IPS DF 19.7 (cell line): ENCODE data around the gene RUNX1.
"Not testable (repeated sequence)": the region's sequence is repeated elsewhere in the genome, so short reads cannot be mapped to it uniquely, and the experiment has no call there.

Experiments
- DNase-seq: peaks from one replicate; pipeline ENCODE4 v3.0.0-alpha.2; 2013; ENCODE audit warnings: low read depth, low spot score

The RUNX1 gene

DNA sequence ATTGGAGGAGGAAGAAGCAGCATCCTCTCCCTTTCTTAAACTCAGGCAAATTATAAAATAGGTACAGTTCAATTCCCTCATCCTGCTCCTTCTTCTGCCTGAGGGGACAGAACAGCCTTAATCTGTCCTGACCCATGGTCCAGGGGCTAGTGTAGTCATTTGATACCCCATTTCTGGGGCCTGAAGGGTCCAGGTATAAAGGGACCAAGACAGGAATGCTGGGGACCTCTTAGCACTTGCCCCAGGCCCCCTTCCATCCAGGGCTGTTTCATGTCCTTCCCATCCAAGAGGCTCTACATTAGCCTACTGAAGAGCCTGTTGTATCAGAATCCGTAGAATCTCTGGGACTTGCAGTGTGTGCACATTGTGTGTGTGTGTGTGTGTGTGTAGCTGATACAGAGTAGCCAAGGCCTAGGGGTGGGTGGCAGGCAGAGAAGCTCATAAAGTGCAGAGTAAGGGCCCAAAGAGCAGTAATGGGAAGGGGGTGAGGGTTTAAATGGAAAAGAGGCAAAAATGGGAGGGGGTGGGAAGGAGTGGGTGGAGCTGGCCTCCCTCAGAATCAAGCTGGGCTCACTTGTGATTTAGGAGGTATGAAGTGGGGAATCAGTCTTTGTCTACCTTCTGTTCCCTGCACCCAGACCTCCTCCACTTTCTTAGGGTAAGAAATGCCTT, 32.4 kb downstream of the RUNX1 start:
- DNase-seq, result no peak

DNA sequence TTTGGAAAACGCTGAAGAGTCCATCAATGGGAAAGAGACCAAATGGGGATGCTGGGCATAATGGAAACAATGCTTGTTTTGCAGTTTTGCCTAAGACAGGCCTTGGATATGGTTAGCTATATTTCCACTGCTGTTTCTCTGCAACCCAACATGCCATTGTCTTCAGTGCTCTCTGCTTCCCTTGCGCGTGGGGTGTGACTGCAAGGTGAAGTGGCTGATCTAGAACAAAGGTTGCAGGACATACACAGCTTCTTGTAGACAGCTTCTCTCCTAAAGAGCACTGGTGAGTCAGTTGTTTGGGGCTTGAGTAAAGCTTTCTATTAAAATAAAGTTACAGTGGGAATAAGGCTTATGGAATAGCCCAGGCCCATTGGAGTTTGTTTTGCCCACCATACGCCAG, 33.0 kb downstream of the RUNX1 start:
- no peak for DNase-seq

DNA sequence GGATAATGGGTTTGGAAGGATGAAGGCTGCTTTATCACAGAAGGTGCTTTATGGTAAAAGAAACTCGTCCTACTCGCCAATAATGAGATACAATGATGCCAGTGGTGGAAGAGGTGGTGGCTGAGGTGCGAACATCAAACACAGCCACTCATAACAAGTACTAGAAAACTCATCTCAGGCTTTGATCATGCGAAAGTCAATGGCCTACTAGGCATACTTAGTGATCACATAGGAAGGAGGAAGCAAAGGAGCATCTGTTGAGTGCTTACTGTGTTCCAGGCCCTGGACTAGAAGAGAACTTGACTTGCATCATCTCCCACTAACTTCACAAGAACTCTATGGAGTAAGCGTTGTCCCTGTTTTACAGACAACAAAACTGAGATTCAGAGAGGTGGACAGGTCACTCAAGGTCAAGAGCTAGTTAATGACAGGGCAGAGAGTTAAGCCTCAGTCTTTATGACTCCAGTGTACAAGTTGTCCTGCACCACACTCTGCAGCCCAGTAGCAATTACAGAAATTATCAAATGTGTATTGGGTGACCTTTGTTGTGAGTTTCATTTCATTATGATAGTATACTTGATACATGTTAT, 33.6 kb downstream of the RUNX1 start:
- DNase-seq, result no peak

DNA sequence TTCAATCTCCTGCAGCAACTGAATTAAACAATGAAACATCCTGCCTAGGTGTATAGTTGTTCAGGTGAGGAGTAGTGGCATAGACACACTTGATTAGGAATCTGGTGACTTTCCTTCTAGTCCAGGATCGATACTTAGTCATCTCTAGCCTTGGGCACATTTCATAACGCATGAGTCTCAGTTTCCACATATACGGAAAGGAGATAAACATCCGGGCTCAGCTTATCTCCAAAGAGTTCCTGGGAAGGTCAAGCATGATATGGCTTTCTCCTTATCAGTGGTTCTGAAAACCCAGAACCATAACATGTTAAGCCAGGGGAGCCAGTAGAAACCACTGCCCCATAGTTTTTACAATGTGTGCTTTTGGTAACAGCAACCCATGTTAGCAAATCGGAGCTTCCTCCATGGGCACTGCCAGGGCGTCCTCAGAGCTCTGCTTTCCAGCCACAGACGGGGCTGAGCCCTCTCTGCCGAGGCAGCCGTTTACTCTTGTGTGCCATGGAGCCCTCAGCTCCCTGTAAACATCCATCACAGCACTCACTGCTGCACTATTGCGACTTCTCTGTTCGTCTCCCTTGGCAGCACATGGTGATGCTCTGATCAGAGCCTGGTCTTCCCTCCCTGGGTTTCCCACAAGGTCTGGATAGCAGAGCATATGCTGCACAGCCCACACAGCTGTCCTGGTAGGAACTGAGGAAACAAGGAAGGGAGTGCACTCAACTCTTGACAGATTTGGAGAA, 34.6 kb downstream of the RUNX1 start:
- DNase-seq, result no peak

DNA sequence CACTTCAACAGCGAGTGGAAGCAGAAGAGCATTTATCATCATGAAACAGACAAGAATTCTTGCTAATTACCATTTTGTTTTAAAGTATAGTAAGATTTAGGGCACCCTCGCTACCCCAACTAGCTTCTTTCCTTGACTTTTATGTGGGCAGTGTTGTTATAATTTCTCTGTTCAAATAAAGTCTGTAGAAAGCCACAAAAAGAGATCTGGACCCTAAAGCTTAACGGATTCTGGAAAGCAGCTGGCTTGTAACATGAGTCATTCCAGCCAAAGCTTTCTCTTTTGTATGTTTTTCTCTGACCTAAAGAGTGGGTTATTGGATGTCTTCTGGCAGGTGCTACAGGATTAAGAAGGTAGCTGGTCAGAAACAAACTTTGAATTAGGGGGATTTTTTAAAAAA, 37.4 kb downstream of the RUNX1 start:
- DNase-seq, result no peak

DNA sequence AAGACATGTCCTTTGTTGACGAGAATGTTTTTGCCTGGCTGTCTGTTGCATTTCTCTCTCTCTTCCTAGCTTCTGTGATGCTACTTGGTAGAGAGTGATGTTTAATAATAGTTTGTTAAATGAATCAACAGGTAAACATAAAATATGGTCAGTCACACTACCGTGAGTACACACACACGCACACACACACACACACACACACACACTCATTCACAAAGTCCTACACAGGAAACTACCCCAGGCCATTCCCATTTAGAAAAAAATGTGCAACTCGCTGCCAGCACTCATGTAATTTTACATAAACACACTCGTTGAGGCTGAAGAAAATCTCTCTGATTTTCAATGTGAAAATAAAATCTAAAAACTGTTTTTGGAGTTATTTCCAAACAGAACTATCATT, 38.7 kb downstream of the RUNX1 start:
- no peak for DNase-seq

DNA sequence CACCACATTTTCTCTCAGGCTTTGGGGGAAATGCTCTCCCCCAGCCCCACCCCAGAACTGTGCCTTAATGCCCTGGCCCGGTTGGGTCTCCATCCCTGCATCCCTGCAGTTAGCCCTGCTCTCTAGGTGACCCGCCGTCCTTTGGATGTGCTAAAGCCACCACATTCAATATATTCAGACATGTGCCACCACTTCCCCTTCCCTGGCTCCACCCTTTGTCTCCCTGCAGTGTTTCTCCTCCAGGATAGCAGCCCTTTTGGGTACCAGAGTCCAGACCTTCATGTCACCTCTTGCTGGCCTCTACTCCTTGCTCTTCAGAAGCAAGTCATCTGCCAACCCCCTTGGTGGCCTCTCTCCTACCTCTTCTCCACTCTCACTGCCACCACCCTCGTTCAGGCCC, 41.8 kb downstream of the RUNX1 start:
- no peak for DNase-seq

DNA sequence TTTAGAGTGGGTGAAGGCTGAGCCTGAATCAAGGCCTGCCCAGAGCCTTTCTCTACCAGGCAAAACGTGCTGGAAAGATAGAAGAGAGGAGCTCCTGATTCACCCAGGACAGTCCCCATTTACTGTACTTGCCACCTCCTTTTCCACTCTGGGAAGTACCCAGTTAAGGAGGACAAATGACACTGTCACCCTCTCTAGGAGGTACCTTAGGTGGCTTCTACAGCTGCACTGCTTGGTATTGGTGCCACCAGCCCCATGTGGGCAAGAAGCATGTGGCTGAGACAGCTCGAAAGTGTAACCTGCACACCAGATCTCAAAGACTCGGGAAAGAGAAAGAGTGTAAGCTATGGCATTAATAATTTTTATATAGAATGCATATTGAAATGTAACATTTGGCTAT, 42.3 kb downstream of the RUNX1 start:
- no peak for DNase-seq

DNA sequence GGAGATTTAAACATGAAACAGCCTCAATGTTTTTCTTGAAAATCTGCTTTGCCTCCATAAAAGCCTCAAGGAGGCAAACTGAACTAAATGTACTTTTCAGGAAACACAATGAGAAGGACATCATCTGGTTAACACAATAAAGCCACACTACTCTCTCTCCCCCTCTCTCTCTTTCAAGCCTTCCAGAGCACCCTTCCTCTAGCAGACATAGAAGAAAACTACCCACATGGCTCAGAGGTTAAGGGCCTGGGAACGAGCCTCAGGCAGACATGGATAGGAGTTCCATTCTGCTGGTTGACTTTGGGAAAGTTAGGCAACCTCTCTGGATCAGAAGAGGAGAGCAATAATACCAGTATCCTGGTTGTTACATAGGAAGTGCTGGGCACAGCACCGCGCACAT, 42.9 kb downstream of the RUNX1 start:
- no peak for DNase-seq

DNA sequence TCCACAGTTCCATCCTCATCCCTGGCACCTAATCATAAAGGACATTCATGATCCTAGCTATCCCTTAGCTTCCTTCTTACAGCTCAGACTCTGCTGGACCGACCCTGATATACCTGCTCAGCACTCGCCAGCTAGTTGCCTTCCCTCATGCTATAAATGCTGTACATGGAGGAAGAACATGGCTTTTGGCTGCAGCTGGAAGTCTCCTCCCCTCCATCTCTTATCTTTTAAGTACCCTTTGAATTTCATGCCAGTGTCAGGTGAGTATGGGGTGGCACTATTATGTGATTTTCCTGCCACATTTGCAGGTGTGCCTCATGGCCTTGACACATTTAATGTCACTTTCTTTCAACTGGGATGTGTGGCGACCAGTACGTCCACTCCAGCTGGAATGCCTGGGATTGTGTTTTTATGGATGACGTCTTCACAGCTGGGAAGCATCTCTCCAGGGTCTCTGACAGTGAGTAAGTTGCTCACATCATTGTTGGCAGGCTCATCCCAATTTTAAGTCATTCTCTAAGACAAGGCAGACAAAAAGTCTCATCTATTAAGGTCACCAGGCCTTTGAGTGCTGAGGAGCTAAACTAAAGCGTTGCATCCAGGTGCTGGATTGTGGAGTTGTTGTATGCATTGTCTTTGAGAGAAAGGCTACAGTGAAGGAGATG, 43.4 kb downstream of the RUNX1 start:
- no peak for DNase-seq

DNA sequence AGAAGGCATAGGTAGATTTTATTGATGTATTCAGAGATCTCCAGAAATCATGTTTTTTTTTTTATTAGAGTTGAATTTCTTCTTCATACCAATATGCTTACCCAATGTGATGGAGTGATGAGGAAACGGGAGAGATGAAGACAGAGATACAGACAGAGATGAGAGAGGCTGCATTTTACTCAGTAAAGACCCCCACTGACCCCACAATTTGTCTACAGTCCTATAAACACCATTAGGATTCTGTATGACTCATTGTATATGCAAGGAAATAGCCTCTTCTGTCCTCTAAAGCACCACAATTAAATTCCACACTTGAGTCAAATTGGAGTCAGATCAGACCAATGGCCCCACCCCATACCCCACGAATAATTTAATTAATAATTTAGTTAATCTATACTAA, 44.0 kb downstream of the RUNX1 start:
- DNase-seq, result no peak

DNA sequence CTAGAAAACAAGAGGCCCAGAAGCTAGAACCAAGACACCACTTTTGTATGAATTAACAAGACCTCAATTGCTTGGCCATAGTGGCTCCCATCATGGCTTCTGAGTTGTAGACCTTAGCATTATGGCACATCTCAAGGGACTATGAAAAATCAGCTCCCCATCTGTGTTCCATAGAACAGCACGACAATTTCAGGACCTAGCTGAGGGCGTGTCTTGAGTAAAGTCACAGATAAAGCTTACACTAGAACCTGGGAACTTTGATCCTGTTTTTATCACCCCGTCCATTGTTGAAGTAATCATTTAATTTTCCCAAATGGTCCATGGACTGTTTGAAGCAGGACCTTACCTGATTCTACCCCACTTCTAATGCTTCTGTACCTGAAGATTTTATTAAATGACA, 44.8 kb downstream of the RUNX1 start:
- DNase-seq, result no peak

DNA sequence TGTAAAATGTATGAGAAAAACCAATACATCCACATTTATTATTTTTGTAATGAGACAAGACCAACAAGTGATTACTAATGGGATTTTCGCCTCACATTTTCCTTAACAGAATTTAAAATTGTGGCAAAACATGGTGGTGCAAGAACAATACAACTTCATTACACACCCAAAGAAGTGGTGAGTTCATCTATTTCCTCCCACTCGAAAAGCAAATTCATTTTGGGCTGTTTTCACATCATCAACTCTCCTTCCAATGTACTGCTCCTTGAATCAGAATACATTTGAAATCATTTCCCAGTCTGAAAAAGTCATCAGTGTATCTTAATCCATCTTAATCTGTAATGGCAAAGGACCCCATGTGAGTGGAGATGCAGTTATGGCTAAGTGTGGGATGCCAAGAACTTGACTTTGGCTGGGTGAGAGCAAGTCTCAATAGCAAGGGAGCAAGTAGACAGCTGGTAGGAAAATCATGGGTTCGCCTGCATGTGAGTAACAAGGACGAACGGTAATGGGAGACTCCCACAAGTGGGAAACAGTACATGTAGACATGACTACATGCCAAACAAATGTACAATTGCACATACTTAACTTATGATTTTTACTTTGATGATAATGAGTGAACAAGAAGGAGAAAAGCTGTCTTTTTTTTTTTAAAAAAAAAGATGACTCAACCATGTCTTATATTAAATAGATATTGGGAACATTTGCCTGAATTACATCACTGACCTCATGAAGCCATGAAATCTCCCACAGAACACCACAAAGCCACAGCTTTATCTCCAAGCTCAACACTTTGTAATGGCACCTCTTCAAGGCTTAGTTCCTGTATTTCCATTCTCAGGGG, 46.0 kb downstream of the RUNX1 start:
- DNase-seq, result no peak

DNA sequence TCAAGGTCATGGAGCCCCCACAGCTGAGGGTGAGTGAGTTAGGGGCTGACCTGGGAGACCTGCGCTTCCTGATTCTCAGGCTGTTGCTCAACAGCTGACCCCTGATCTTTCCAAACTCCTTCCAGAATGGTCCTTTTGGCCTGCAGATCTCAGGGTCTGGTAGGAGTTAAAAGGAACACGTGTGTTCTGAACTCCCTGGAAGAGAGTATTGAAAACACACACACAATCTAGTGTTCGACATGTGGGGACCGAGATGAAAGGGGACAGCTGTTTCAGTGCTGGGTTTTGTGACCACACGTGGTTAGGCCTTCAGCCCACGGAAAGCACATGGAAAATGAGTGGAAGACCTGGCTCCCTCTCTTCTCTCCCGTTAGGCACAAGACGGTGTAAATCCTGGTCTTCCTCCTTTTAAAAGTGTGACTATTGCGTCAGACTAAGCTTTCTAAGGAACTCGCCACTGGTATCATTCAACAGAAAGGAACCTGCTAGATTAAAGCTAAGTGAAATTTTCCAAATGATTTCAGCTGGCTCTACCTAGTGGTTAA, 49.6 kb downstream of the RUNX1 start:
- no peak for DNase-seq

DNA sequence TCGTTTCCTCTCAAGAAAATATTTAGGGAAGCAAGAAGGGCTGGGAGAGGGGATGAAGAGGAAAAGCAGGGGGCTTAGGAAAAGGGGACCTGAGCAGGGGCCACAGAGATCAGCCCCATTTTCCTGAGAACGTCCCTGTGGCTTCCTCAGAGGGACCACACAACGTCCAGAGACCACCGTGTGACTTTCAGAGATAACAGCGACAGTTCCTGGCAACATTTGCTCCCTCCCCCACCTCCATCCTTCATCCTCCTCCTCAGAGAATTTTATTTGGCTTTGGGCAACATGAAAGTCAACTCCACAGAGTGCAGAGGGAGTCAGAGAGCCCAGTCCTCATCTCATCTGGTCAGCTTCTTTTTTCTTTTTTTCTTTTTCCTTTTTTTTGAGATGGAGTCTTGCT, 50.9 kb downstream of the RUNX1 start:
- no peak for DNase-seq

DNA sequence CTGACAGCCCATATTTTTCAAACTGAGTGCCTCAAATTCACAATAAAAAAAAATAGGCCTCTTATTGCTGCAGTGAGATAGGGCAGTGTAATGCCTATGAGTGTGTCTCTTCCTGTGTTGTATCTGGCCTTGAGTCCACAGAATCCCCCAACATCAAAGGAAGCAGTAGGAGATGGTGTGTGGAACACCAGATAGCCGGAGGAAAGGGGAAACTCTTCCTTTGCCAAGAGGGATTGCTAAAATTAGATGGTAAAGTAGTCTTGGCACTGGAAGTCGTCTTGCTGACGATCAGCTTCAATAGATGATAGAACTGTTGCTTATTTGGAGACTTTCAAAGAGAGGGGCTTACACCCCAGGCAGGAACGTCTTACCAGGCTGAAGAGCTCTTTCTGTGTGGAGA, 51.8 kb downstream of the RUNX1 start:
- no peak for DNase-seq

DNA sequence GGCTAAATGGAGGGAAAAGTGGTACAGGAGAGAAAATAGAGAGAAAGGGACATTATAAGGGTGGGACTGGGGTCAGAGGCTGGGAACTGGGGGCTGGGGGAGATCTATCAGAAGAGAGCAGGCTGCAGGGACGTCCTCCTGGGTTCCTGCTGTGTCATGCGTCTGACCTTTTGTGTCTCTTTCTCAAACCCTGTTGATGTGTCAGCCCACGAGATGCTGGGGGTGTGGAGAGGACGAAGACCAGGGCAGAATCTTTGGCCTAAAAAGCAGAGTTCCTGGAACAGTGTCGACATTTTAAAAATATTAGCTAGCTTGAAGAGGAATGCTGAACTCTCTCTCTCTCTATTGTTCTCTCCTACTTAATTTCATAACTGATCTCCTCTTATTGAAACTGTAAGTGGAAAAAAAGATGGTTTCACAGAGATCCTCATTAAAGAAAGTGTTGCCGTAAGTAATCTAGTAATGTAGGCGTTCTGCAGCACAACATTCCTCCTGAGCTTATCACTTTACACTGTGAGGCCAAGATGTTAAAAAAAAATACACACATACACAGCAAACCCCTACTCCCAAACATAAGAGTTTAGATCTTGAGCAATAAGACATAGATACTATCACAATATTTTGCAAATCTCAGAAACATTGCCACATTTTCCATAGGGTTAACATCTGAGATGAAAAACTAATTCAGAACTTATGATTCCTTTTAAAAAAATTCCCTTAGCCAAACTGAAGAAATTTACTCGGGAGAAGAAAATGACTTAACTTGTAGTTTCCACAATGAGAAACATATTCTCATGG, 52.6 kb downstream of the RUNX1 start:
- no peak for DNase-seq

DNA sequence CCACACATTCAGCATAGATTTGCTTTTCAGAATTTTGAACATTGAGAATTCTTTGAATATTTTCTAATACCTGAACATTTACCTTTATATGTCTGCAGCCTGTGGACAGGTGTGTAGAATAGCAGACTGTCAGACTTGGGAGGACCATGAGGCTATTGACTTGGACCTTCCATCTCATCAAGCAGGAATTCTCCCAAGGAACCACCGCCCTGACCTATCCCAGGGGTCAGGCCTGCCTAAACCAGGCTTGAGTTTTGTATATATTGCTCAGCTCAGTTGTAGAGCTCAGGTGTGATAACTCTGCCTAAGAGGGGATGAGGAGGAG, 53.2 kb downstream of the RUNX1 start:
- DNase-seq, result no peak

DNA sequence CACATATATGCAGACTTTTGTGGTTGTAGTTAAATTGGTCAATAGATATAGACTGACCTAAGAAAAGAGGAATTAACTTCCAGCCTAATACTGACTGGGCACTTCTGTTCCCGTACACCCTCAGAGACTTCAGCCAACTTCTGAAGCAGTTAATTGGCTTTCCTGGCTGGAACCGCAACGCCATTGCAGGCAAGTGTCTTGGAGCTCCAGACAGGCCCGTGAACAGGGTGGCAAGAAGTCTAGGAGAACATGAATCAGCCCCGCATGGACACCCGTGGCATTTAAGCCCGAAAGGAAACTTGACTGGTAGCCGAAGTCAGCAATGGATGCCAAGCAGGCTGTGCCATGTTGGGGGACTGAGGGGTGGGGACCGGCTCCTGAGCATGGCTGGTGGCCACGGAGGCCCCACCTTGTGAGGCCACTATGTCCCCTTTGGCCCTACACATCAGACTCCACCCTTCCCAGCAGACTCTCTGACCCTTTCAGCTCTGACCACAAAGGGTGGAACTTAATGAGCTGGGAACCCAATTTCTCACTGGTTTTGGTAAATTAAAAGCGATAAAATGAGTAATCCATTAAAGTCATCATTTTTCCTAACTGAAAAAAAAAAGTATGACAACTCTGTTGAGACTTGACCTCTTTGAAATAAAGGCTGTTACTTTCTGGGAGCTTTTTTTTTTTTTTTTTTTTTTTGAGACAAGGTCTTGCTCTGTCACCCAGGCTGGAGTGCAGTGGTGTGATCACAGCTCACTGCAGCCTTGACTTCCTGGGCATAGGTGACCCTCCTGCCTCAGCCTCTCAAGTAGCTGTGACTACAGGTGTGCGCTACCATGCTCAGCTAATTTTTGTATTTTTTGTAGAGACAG, 54.1 kb downstream of the RUNX1 start:
- no peak for DNase-seq

DNA sequence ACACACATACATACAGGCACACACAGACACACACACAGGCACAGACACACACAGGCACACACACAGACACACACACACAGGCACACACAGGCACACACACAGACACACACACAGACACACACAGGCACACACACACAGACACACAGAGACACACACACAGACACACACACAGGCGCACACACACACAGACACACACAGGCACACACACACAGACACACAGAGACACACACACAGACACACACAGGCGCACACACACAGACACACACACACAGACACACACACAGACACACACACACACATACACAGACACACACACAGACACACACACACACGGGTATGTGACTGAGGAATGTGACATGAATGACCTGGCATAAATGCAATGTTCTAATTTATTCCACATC, 55.6 kb downstream of the RUNX1 start:
- not testable (repeated sequence) for DNase-seq
